GM23338 (cell line): ENCODE data around the gene TMPRSS3. TPM values are rescaled to one million over a fixed set of nuclear protein-coding genes. Genes with fewer than 3 reads are reported as not detected.

Source experiments
- ATAC-seq: fragments of 200-7000 bp; cut with Tn5 transposase; 3 replicates; pipeline ENCODE4 v1.9.1; 2020
- DNase-seq: peaks from one replicate; pipeline ENCODE4 v3.0.0-alpha.2; 2015; ENCODE audit warnings: low spot score
- H2AFZ ChIP-seq: fragments of 200-600 bp; sonication (generic); 2 replicates; pipeline ENCODE4 v1.8.0; 2016; ENCODE audit warnings: antibody characterized with exemption, mild to moderate bottlenecking, moderate library complexity
- H3F3A ChIP-seq: fragments of 200-600 bp; sonication (generic); replicated peaks from 2 replicates; pipeline ENCODE4 v1.8.0; 2017; ENCODE audit warnings: antibody characterized with exemption, mixed run types, low read depth
- H3K27ac ChIP-seq: fragments of 200-600 bp; sonication (generic); 2 replicates; pipeline ENCODE4 v1.6.1; 2016; ENCODE audit warnings: low read depth
- H3K27me3 ChIP-seq: fragments of 200-600 bp; sonication (generic); 2 replicates; pipeline ENCODE4 v1.8.0; 2016; ENCODE audit warnings: mild to moderate bottlenecking, mixed run types, moderate library complexity; ENCODE audit not compliant: insufficient read depth
- H3K36me3 ChIP-seq: fragments of 200-600 bp; sonication (generic); 2 replicates; pipeline ENCODE4 v1.8.0; 2016; ENCODE audit warnings: mild to moderate bottlenecking; ENCODE audit not compliant: insufficient read depth
- H3K4me1 ChIP-seq: fragments of 200-600 bp; sonication (generic); 2 replicates; pipeline ENCODE4 v1.8.0; 2016; ENCODE audit warnings: mild to moderate bottlenecking, moderate library complexity; ENCODE audit not compliant: insufficient read depth
- H3K4me2 ChIP-seq: fragments of 200-600 bp; sonication (generic); 2 replicates; pipeline ENCODE4 v1.7.1; 2017; ENCODE audit warnings: mixed run types
- H3K4me3 ChIP-seq: fragments of 200-600 bp; sonication (generic); 2 replicates; pipeline ENCODE4 v1.6.1; 2016; ENCODE audit warnings: mixed run types
- H3K79me2 ChIP-seq: fragments of 200-600 bp; sonication (generic); replicated peaks from 2 replicates; pipeline ENCODE4 v1.8.0; 2017; ENCODE audit warnings: mild to moderate bottlenecking; ENCODE audit not compliant: insufficient read depth
- H3K9me2 ChIP-seq: fragments of 200-600 bp; sonication (generic); 2 replicates; pipeline ENCODE4 v1.8.0; 2017; ENCODE audit not compliant: insufficient read depth
- H4K20me1 ChIP-seq: fragments of 200-600 bp; sonication (generic); replicated peaks from 2 replicates; pipeline ENCODE4 v1.8.0; 2017; ENCODE audit warnings: mild to moderate bottlenecking; ENCODE audit not compliant: insufficient read depth
- H3K27ac Mint-ChIP-seq: 2 replicates; pipeline ENCODE4 v1.8.0; 2020; ENCODE audit warnings: inconsistent platforms, mild to moderate bottlenecking, moderate library complexity, mixed read lengths
- H3K27me3 Mint-ChIP-seq: 3 replicates; pipeline ENCODE4 v1.8.0; 2022; ENCODE audit warnings: low read depth, mild to moderate bottlenecking, moderate library complexity, mixed read lengths, inconsistent platforms; ENCODE audit not compliant: insufficient read depth, poor library complexity
- H3K36me3 Mint-ChIP-seq: 3 replicates; pipeline ENCODE4 v1.8.0; 2021; ENCODE audit warnings: low read depth, mild to moderate bottlenecking, inconsistent platforms, moderate library complexity, mixed read lengths
- H3K4me1 Mint-ChIP-seq: 3 replicates; pipeline ENCODE4 v1.8.0; 2020; ENCODE audit warnings: mild to moderate bottlenecking, inconsistent platforms, mixed read lengths
- H3K4me3 Mint-ChIP-seq: 3 replicates; pipeline ENCODE4 v1.8.0; 2021; ENCODE audit warnings: moderate library complexity, mild to moderate bottlenecking, inconsistent platforms, mixed read lengths
- H3K9me3 Mint-ChIP-seq: 3 replicates; pipeline ENCODE4 v1.8.0; 2020; ENCODE audit warnings: moderate library complexity, mild to moderate bottlenecking, inconsistent platforms, mixed read lengths
- CREB1 ChIP-seq: fragments of 250-450 bp; sonication (Bioruptor Pico); IDR thresholded peaks from 2 replicates; pipeline ENCODE4 v1.5.0; 2020; ENCODE audit warnings: low read depth, mild to moderate bottlenecking, moderate library complexity
- CTCF ChIP-seq, 2 experiments: fragments of 200-600 bp in 1 of 2; sonication (generic) in 1 of 2; conservative IDR thresholded peaks; 2 replicates each; pipeline versions ENCODE4 v1.5.1 to v1.6.1; 2016 to 2017; ENCODE audit warnings: antibody characterized with exemption in 2 of 2, low read depth in 2 of 2, mild to moderate bottlenecking in 2 of 2, moderate library complexity in 1 of 2
- EZH2 ChIP-seq: fragments of 200-600 bp; sonication (generic); IDR thresholded peaks from one replicate; pipeline ENCODE4 v1.8.0; 2017; ENCODE audit warnings: antibody characterized with exemption, mild to moderate bottlenecking, low read depth; ENCODE audit not compliant: unreplicated experiment
- EZH2phosphoT487 ChIP-seq: fragments of 200-600 bp; sonication (generic); IDR thresholded peaks from one replicate; pipeline ENCODE4 v1.8.1; 2018; ENCODE audit warnings: antibody characterized with exemption; ENCODE audit not compliant: unreplicated experiment
- JUNB ChIP-seq: IDR thresholded peaks from one replicate; pipeline ENCODE4 v1.6.1; 2016; ENCODE audit warnings: antibody characterized with exemption; ENCODE audit not compliant: unreplicated experiment
- NANOG ChIP-seq: IDR thresholded peaks from 2 replicates; pipeline ENCODE4 v1.6.1; 2016; ENCODE audit warnings: antibody characterized with exemption, borderline replicate concordance
- POLR2AphosphoS5 ChIP-seq: IDR thresholded peaks from 2 replicates; pipeline ENCODE4 v1.6.1; 2016; ENCODE audit warnings: antibody characterized with exemption, low read depth
- STAT1 ChIP-seq: IDR thresholded peaks from one replicate; pipeline ENCODE4 v1.6.1; 2016; ENCODE audit warnings: antibody characterized with exemption; ENCODE audit not compliant: unreplicated experiment
- ZNF114 ChIP-seq: fragments of 250-450 bp; sonication (Bioruptor Pico); IDR thresholded peaks from 2 replicates; pipeline ENCODE4 v1.5.0; 2020; ENCODE audit warnings: mild to moderate bottlenecking, moderate library complexity
- polyA plus RNA-seq: library from polyadenylated mRNA; unstranded; fragments of >200 nt; fragmentation: Nextera tagmentation; extraction: Ambion mirVana; gene quantifications from 2 replicates; pipeline ENCODE4 v1.2.1, GENCODE V29; 2016
- total RNA-seq: library from RNA; depleted of rRNA; stranded (reverse); fragments of >200 nt; shearing (Covaris generic); gene quantifications from 2 replicates; pipeline ENCODE4 v1.2.3, GENCODE V29; 2014
- TF ChIP-seq, protein P1 (sequence below): fragments of 250-450 bp; sonication (Bioruptor Pico); IDR thresholded peaks from 2 replicates; pipeline ENCODE4 v1.5.0; 2020; ENCODE audit warnings: mild to moderate bottlenecking, moderate library complexity
- TF ChIP-seq, protein P2 (sequence below): IDR thresholded peaks from 2 replicates; pipeline ENCODE4 v1.6.1; 2016; ENCODE audit warnings: antibody characterized with exemption
- TF ChIP-seq, protein P3 (sequence below): IDR thresholded peaks from one replicate; pipeline ENCODE4 v1.6.1; 2018; ENCODE audit warnings: antibody characterized with exemption; ENCODE audit not compliant: unreplicated experiment

TMPRSS3 gene
- total and polyA plus RNA-seq, 2 experiments from 2014 or later = 0.17 TPM; not detected in 1

GRCh38 chr21:42435833-42436232, 40.0 kb upstream of the TMPRSS3 start:
- no peaks in the 10 kb centered on the region for H3K27me3 ChIP-seq
- no peak for ATAC-seq

More at GRCh38 chr21:42435833-42436232, 40.0 kb upstream of the TMPRSS3 start:
- no peaks in the 10 kb centered on the region for H3K36me3 ChIP-seq
- H3F3A ChIP-seq = no peaks in the 10 kb centered on the region
- H3K27ac Mint-ChIP-seq = no peak overlapping the region
- no peaks in the 10 kb centered on the region for H3K79me2 ChIP-seq
- H3K36me3 Mint-ChIP-seq = no peaks in the 10 kb centered on the region
- H3K4me2 ChIP-seq = no peak overlapping the region
- no peaks in the 10 kb centered on the region for H3K9me2 ChIP-seq
- no peak for DNase-seq
- no peak overlapping the region for H3K4me3 Mint-ChIP-seq
- H3K4me1 Mint-ChIP-seq = no peaks in the 10 kb centered on the region
- H3K27ac ChIP-seq = no peak overlapping the region
- TF ChIP-seq CTCF (conservative IDR thresholded peaks at IDR 0.05; ENCODE audit: low read depth in 2 of 2) (no peak), EZH2 (no peak), JUNB (no peak), POLR2AphosphoS5 (no peak), EZH2phosphoT487 (no peak), ZNF114 (CRISPR knock-in tag) (no peak), STAT1 (no peak), CREB1 (no peak), NANOG (no peak)
- TF ChIP-seq, protein P1, sequence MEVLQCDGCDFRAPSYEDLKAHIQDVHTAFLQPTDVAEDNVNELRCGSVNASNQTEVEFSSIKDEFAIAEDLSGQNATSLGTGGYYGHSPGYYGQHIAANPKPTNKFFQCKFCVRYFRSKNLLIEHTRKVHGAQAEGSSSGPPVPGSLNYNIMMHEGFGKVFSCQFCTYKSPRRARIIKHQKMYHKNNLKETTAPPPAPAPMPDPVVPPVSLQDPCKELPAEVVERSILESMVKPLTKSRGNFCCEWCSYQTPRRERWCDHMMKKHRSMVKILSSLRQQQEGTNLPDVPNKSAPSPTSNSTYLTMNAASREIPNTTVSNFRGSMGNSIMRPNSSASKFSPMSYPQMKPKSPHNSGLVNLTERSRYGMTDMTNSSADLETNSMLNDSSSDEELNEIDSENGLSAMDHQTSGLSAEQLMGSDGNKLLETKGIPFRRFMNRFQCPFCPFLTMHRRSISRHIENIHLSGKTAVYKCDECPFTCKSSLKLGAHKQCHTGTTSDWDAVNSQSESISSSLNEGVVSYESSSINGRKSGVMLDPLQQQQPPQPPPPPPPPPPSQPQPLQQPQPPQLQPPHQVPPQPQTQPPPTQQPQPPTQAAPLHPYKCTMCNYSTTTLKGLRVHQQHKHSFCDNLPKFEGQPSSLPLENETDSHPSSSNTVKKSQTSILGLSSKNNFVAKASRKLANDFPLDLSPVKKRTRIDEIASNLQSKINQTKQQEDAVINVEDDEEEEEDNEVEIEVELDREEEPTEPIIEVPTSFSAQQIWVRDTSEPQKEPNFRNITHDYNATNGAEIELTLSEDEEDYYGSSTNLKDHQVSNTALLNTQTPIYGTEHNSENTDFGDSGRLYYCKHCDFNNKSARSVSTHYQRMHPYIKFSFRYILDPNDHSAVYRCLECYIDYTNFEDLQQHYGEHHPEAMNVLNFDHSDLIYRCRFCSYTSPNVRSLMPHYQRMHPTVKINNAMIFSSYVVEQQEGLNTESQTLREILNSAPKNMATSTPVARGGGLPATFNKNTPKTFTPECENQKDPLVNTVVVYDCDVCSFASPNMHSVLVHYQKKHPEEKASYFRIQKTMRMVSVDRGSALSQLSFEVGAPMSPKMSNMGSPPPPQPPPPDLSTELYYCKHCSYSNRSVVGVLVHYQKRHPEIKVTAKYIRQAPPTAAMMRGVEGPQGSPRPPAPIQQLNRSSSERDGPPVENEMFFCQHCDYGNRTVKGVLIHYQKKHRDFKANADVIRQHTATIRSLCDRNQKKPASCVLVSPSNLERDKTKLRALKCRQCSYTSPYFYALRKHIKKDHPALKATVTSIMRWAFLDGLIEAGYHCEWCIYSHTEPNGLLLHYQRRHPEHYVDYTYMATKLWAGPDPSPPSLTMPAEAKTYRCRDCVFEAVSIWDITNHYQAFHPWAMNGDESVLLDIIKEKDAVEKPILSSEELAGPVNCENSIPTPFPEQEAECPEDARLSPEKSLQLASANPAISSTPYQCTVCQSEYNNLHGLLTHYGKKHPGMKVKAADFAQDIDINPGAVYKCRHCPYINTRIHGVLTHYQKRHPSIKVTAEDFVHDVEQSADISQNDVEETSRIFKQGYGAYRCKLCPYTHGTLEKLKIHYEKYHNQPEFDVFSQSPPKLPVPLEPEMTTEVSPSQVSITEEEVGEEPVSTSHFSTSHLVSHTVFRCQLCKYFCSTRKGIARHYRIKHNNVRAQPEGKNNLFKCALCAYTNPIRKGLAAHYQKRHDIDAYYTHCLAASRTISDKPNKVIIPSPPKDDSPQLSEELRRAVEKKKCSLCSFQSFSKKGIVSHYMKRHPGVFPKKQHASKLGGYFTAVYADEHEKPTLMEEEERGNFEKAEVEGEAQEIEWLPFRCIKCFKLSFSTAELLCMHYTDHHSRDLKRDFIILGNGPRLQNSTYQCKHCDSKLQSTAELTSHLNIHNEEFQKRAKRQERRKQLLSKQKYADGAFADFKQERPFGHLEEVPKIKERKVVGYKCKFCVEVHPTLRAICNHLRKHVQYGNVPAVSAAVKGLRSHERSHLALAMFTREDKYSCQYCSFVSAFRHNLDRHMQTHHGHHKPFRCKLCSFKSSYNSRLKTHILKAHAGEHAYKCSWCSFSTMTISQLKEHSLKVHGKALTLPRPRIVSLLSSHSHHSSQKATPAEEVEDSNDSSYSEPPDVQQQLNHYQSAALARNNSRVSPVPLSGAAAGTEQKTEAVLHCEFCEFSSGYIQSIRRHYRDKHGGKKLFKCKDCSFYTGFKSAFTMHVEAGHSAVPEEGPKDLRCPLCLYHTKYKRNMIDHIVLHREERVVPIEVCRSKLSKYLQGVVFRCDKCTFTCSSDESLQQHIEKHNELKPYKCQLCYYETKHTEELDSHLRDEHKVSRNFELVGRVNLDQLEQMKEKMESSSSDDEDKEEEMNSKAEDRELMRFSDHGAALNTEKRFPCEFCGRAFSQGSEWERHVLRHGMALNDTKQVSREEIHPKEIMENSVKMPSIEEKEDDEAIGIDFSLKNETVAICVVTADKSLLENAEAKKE (CRISPR knock-in tag) = no peak
- TF ChIP-seq, protein P2, sequence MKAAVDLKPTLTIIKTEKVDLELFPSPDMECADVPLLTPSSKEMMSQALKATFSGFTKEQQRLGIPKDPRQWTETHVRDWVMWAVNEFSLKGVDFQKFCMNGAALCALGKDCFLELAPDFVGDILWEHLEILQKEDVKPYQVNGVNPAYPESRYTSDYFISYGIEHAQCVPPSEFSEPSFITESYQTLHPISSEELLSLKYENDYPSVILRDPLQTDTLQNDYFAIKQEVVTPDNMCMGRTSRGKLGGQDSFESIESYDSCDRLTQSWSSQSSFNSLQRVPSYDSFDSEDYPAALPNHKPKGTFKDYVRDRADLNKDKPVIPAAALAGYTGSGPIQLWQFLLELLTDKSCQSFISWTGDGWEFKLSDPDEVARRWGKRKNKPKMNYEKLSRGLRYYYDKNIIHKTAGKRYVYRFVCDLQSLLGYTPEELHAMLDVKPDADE = no peak
- TF ChIP-seq, protein P3, sequence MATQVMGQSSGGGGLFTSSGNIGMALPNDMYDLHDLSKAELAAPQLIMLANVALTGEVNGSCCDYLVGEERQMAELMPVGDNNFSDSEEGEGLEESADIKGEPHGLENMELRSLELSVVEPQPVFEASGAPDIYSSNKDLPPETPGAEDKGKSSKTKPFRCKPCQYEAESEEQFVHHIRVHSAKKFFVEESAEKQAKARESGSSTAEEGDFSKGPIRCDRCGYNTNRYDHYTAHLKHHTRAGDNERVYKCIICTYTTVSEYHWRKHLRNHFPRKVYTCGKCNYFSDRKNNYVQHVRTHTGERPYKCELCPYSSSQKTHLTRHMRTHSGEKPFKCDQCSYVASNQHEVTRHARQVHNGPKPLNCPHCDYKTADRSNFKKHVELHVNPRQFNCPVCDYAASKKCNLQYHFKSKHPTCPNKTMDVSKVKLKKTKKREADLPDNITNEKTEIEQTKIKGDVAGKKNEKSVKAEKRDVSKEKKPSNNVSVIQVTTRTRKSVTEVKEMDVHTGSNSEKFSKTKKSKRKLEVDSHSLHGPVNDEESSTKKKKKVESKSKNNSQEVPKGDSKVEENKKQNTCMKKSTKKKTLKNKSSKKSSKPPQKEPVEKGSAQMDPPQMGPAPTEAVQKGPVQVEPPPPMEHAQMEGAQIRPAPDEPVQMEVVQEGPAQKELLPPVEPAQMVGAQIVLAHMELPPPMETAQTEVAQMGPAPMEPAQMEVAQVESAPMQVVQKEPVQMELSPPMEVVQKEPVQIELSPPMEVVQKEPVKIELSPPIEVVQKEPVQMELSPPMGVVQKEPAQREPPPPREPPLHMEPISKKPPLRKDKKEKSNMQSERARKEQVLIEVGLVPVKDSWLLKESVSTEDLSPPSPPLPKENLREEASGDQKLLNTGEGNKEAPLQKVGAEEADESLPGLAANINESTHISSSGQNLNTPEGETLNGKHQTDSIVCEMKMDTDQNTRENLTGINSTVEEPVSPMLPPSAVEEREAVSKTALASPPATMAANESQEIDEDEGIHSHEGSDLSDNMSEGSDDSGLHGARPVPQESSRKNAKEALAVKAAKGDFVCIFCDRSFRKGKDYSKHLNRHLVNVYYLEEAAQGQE = no peak
- no peak overlapping the region for H3K4me3 ChIP-seq
- no peaks in the 10 kb centered on the region for H3K4me1 ChIP-seq
- H4K20me1 ChIP-seq = no peaks in the 10 kb centered on the region
- H3K27me3 Mint-ChIP-seq = peaks cover 7% of the 10 kb centered on the region
- H2AFZ ChIP-seq = no peak overlapping the region
- peaks cover 27% of the 10 kb centered on the region for H3K9me3 Mint-ChIP-seq
